Measurements from ENCODE around the gene FOXP1.

GRCh38 chr3:71258526-71258925 lies 325.0 kb downstream of the FOXP1 start:
- no peak for TF ChIP-seq FOXP2 (optimal IDR thresholded peaks at IDR 0.05; ENCODE audit: borderline replicate concordance, extremely low read depth, extremely low read length, insufficient read depth)
- no peak for TF ChIP-seq POLR2AphosphoS5 (IDR thresholded peaks at IDR 0.05; ENCODE audit: low read depth, low read length)
- no peak for TF ChIP-seq SIN3A (IDR thresholded peaks at IDR 0.05; ENCODE audit: borderline replicate concordance, insufficient read depth, low read length)
- no peak for TF ChIP-seq TAF1 (IDR thresholded peaks at IDR 0.05; ENCODE audit: borderline replicate concordance, insufficient read depth, low read length)
- TF ChIP-seq REST (IDR thresholded peaks at IDR 0.05; ENCODE audit: insufficient read depth in 1 of 2, low read depth in 2 of 2, low read length in 2 of 2), result no peak
